Placental pericyte (primary cell): ENCODE measurements around the gene MYO19. TPM values are rescaled to one million over a fixed set of nuclear protein-coding genes. Genes with fewer than 3 reads are reported as not detected.

Experiments
- small RNA-seq: library from RNA; depleted of rRNA; stranded (forward); fragments of <200 nt; gene quantifications from one replicate; pipeline ENCODE3, GENCODE V24; 2012; ENCODE audit warnings: low replicate concordance
- total RNA-seq: library from RNA; depleted of rRNA; stranded (reverse); fragments of >200 nt; gene quantifications from 2 replicates; pipeline ENCODE4 v1.2.3, GENCODE V29; 2012

Gene MYO19
- 26.3 and 90.2 TPM in 2 replicates for total RNA-seq

GRCh38 chr17:36534840-36535668, at the start of gene MYO19, which contains the start of gene PIGW:
Gene MYO19, minus strand, starts transcription at chr17:36534868. Its CDS starts 2,330 bp downstream, at chr17:36532538.
Gene PIGW, plus strand, starts transcription at chr17:36534987. Its CDS starts 2,115 bp downstream, at chr17:36537102.

GRCh38 chr17:36544307-36545076, 9.8 kb upstream of the MYO19 start, which contains the start of gene GGNBP2:
Gene GGNBP2, plus strand, starts transcription at chr17:36544919. Its CDS starts 806 bp downstream, at chr17:36545725.

GRCh38 chr17:36486204-36487194, 48.2 kb downstream of the MYO19 start, which contains the start of gene ZNHIT3:
Gene ZNHIT3, plus strand, starts transcription at chr17:36486681. Its CDS starts 19 bp downstream, at chr17:36486700.

Small RNA genes within 50 kb of the gene (small RNA-seq; reads per million reads assigned to genes)
- not detected for gene RNA5SP439

Other genes with a start within 250 kb of the MYO19 start
- gene TBC1D3G, start 211.0 kb downstream of the MYO19 start, total RNA-seq: not detected in 2 replicates
- not detected in 2 replicates for gene TBC1D3H, start 146.4 kb downstream of the MYO19 start, total RNA-seq
- gene ZNHIT3, start 48.2 kb downstream of the MYO19 start, total RNA-seq: 23.6 and 29.3 TPM in 2 replicates
- 6.3 and 9.6 TPM in 2 replicates for gene PIGW, start 119 bp upstream of the MYO19 start, total RNA-seq
- gene GGNBP2, start 10.1 kb upstream of the MYO19 start, total RNA-seq: 67.6 and 72.2 TPM in 2 replicates
- 3.7 and 6.9 TPM in 2 replicates for gene DHRS11, start 57.0 kb upstream of the MYO19 start, total RNA-seq
- 5.9 and 7.7 TPM in 2 replicates for gene MRM1, start 66.7 kb upstream of the MYO19 start, total RNA-seq